CD14-positive monocyte (primary cell): ENCODE measurements around the gene ACMSD. TPM values are rescaled to one million over a fixed set of nuclear protein-coding genes. Genes with fewer than 3 reads are reported as not detected.
"Not testable (repeated sequence)": the region's sequence is repeated elsewhere in the genome, so short reads cannot be mapped to it uniquely, and the experiment has no call there.

Experiments used
- DNase-seq, 3 donors: peaks; one replicate each; pipeline ENCODE4 v3.0.0-alpha.2; 2011 to 2022
- H2AFZ ChIP-seq: 2 replicates; pipeline ENCODE4 v1.6.0; 2012; ENCODE audit warnings: mild to moderate bottlenecking, low read depth, low read length, inconsistent platforms; ENCODE audit not compliant: insufficient read depth, poor library complexity, severe bottlenecking
- H3K27ac ChIP-seq, 2 donors: 1 replicate in 1 of 2; 2 replicates in 1 of 2; pipeline ENCODE4 v1.5.1; 2012 to 2013; ENCODE audit warnings: low read length in 2 of 2, control low read depth in 1 of 2, inconsistent platforms in 1 of 2, low read depth in 1 of 2, mild to moderate bottlenecking in 1 of 2
- H3K27me3 ChIP-seq, 2 donors: one replicate each; pipeline versions ENCODE4 v1.6.0 to v1.6.1; 2011 to 2013; ENCODE audit warnings: low read length in 2 of 2; ENCODE audit not compliant: control insufficient read depth in 2 of 2, insufficient read depth in 2 of 2
- H3K36me3 ChIP-seq, 2 donors: replicated peaks in 1 of 2; 1 replicate in 1 of 2; 2 replicates in 1 of 2; pipeline versions ENCODE4 v1.5.1 to v1.6.1; 2012 to 2013; ENCODE audit warnings: low read length in 2 of 2, control low read depth in 1 of 2, inconsistent platforms in 1 of 2, mild to moderate bottlenecking in 1 of 2; ENCODE audit not compliant: insufficient read depth in 2 of 2, control insufficient read depth in 1 of 2
- H3K4me1 ChIP-seq, 2 donors: 1 replicate in 1 of 2; 2 replicates in 1 of 2; pipeline versions ENCODE4 v1.5.1 to v1.6.1; 2012 to 2013; ENCODE audit warnings: low read length in 2 of 2, control low read depth in 1 of 2, inconsistent platforms in 1 of 2, mild to moderate bottlenecking in 1 of 2, moderate library complexity in 1 of 2; ENCODE audit not compliant: insufficient read depth in 2 of 2, control insufficient read depth in 1 of 2
- H3K4me2 ChIP-seq: replicated peaks from 2 replicates; pipeline ENCODE3; 2012; ENCODE audit warnings: low read length, moderate library complexity, mild to moderate bottlenecking; ENCODE audit not compliant: poor library complexity, severe bottlenecking; ENCODE audit errors: extremely low read depth
- H3K4me3 ChIP-seq, 3 experiments: fragments of 200-600 bp in 1 of 3; sonication (generic) in 1 of 3; replicated peaks in 1 of 3; 1 replicate in 2 of 3; 2 replicates in 1 of 3; pipeline ENCODE4 v1.5.1; 2011 to 2013; ENCODE audit warnings: low read length in 3 of 3, mild to moderate bottlenecking in 3 of 3, control low read depth in 2 of 3, low read depth in 2 of 3, inconsistent platforms in 1 of 3, moderate library complexity in 1 of 3
- H3K79me2 ChIP-seq: 2 replicates; pipeline ENCODE4 v1.6.0; 2012; ENCODE audit warnings: mild to moderate bottlenecking, control low read depth, inconsistent platforms, low read length, moderate library complexity; ENCODE audit not compliant: insufficient read depth
- H3K9ac ChIP-seq: 2 replicates; pipeline ENCODE4 v1.6.0; 2017; ENCODE audit warnings: low read length, mild to moderate bottlenecking; ENCODE audit not compliant: insufficient read depth, poor library complexity, severe bottlenecking
- H3K9me3 ChIP-seq, 2 donors: replicated peaks in 1 of 2; 1 replicate in 1 of 2; 2 replicates in 1 of 2; pipeline versions ENCODE4 v1.5.1 to v1.6.1; 2012 to 2013; ENCODE audit warnings: low read length in 2 of 2, control low read depth in 1 of 2; ENCODE audit not compliant: control insufficient read depth in 1 of 2, insufficient read depth in 1 of 2
- H4K20me1 ChIP-seq: 2 replicates; pipeline ENCODE4 v1.6.0; 2012; ENCODE audit warnings: mild to moderate bottlenecking, low read length, control low read depth, moderate library complexity; ENCODE audit not compliant: insufficient read depth
- H3K27ac Mint-ChIP-seq, 7 donors: one replicate each; pipeline ENCODE4 v1.8.0; 2020; ENCODE audit warnings: mild to moderate bottlenecking in 7 of 7, mixed read lengths in 7 of 7, moderate library complexity in 6 of 7, inconsistent platforms in 2 of 7
- H3K27me3 Mint-ChIP-seq, 3 donors: one replicate each; pipeline ENCODE4 v1.8.0; 2021 to 2022; ENCODE audit warnings: low read depth in 3 of 3, mild to moderate bottlenecking in 3 of 3, mixed read lengths in 3 of 3, moderate library complexity in 3 of 3, inconsistent platforms in 1 of 3
- H3K36me3 Mint-ChIP-seq, 2 donors: one replicate each; pipeline ENCODE4 v1.8.0; 2020; ENCODE audit warnings: mixed read lengths in 2 of 2, inconsistent platforms in 1 of 2, mild to moderate bottlenecking in 1 of 2
- H3K4me1 Mint-ChIP-seq: one replicate; pipeline ENCODE4 v1.8.0; 2020; ENCODE audit warnings: mild to moderate bottlenecking, mixed read lengths
- H3K4me3 Mint-ChIP-seq, 2 donors: one replicate each; pipeline ENCODE4 v1.8.0; 2020; ENCODE audit warnings: mild to moderate bottlenecking in 2 of 2, mixed read lengths in 2 of 2, moderate library complexity in 1 of 2
- H3K9me3 Mint-ChIP-seq, 7 donors: one replicate each; pipeline ENCODE4 v1.8.0; 2020 to 2022; ENCODE audit warnings: mixed read lengths in 7 of 7, mild to moderate bottlenecking in 6 of 7, moderate library complexity in 6 of 7, inconsistent platforms in 2 of 7
- CTCF ChIP-seq: fragments of 200-600 bp; IDR thresholded peaks from one replicate; pipeline ENCODE4 v1.8.0; 2022; ENCODE audit warnings: antibody characterized with exemption, mild to moderate bottlenecking
- WGBS: methylation state at CpG from one replicate; pipeline ENCODE4 v1.1.5; 2013; ENCODE audit warnings: missing lambda C conversion rate; ENCODE audit not compliant: insufficient coverage; 5-methylcytosine and 5-hydroxymethylcytosine counted together
- intact Hi-C, 2 donors: fragments of 100-400 bp; cut with micrococcal nuclease; formaldehyde crosslinking; loops; one replicate each; pipeline versions ENCODE4 v1.15.0 to v1.15.1; 2023
- polyA plus RNA-seq, 3 donors: library from polyadenylated mRNA; depleted of rRNA in 1 of 3; unstranded in 2 of 3; stranded (reverse) in 1 of 3; fragments of 300-500 nt in 2 of 3; fragments of >200 nt in 1 of 3; fragmentation: Illumina TruSeq in 2 of 3; gene quantifications; 1 replicate in 2 of 3; 2 replicates in 1 of 3; pipeline ENCODE4 v1.2.3, GENCODE V29; 2012 to 2021

ACMSD gene
- polyA plus RNA-seq, 3 donors = not detected

- H3K36me3 ChIP-seq = no peaks in the 10 kb centered on the region
- H3K9me3 Mint-ChIP-seq = peaks cover 2 to 18% (median 5%) of the 10 kb centered on the region in 7 donors
- no peaks in the 10 kb centered on the region for H4K20me1 ChIP-seq
- no peak for DNase-seq
- no peaks in the 10 kb centered on the region for H3K27me3 ChIP-seq
- H2AFZ ChIP-seq = no peak overlapping the region
- H3K4me3 ChIP-seq = no peak overlapping the region
- H3K36me3 Mint-ChIP-seq = no peaks in the 10 kb centered on the region
- H3K9me3 ChIP-seq = peaks cover 0 to 2% of the 10 kb centered on the region in 2 donors
- intact Hi-C loops = no loop called here
- no peaks in the 10 kb centered on the region for H3K4me1 ChIP-seq
- peaks cover 0 to 2% (median 2%) of the 10 kb centered on the region in 3 donors for H3K27me3 Mint-ChIP-seq
- WGBS = 90% methylated on average over 2 of the region's 2 CpGs
- H3K9ac ChIP-seq = no peak overlapping the region
- H3K4me3 Mint-ChIP-seq = no peak overlapping the region
- H3K79me2 ChIP-seq = no peaks in the 10 kb centered on the region
- TF ChIP-seq CTCF = no peak
- no peak overlapping the region for H3K4me2 ChIP-seq
- no peak overlapping the region for H3K27ac Mint-ChIP-seq
- H3K4me1 Mint-ChIP-seq = no peaks in the 10 kb centered on the region
- no peak overlapping the region for H3K27ac ChIP-seq
Measured at GRCh38 chr2:134823832-134824231, 14.6 kb upstream of the ACMSD start.

GRCh38 chr2:134825716-134826115 is 12.7 kb upstream of the ACMSD start:
- H3K79me2 ChIP-seq, H2AFZ ChIP-seq, H3K27me3 ChIP-seq, H3K4me3 ChIP-seq, H4K20me1 ChIP-seq, H3K4me2 ChIP-seq, H3K27ac Mint-ChIP-seq, H3K4me1 Mint-ChIP-seq, H3K9ac ChIP-seq, H3K9me3 ChIP-seq, H3K36me3 Mint-ChIP-seq, H3K4me3 Mint-ChIP-seq, H3K4me1 ChIP-seq, H3K27me3 Mint-ChIP-seq, intact Hi-C loops, DNase-seq, H3K36me3 ChIP-seq, H3K27ac ChIP-seq: not testable (repeated sequence)
- WGBS = no CpG with 5 or more reads among the region's 13 CpGs
- peaks cover 2 to 16% (median 4%) of the 10 kb centered on the region in 7 donors for H3K9me3 Mint-ChIP-seq
